DOHH2 (cell line): Measurements from ENCODE around the gene ADAMTS8.

Experiments
- EZH2phosphoT487 ChIP-seq: fragments of 200-600 bp; sonication (generic); IDR thresholded peaks from 2 replicates; pipeline ENCODE4 v1.6.1; 2017; ENCODE audit warnings: borderline replicate concordance, mild to moderate bottlenecking, antibody characterized with exemption, low read length, moderate library complexity, mixed read lengths
- TF ChIP-seq, protein P1 (sequence below): fragments of 200-600 bp; sonication (generic); IDR thresholded peaks from one replicate; pipeline ENCODE4 v1.5.1; 2014; ENCODE audit warnings: antibody characterized with exemption, mild to moderate bottlenecking, low read depth, low read length; ENCODE audit not compliant: poor library complexity, severe bottlenecking

- TF ChIP-seq, protein P1, sequence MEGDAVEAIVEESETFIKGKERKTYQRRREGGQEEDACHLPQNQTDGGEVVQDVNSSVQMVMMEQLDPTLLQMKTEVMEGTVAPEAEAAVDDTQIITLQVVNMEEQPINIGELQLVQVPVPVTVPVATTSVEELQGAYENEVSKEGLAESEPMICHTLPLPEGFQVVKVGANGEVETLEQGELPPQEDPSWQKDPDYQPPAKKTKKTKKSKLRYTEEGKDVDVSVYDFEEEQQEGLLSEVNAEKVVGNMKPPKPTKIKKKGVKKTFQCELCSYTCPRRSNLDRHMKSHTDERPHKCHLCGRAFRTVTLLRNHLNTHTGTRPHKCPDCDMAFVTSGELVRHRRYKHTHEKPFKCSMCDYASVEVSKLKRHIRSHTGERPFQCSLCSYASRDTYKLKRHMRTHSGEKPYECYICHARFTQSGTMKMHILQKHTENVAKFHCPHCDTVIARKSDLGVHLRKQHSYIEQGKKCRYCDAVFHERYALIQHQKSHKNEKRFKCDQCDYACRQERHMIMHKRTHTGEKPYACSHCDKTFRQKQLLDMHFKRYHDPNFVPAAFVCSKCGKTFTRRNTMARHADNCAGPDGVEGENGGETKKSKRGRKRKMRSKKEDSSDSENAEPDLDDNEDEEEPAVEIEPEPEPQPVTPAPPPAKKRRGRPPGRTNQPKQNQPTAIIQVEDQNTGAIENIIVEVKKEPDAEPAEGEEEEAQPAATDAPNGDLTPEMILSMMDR, result no peak
- TF ChIP-seq EZH2phosphoT487, result no peak
Measured at GRCh38 chr11:130409594-130410388, 18.6 kb downstream of the ADAMTS8 start.
